Liver (tissue), 9 donors: ENCODE measurements around the gene CRHR2. TPM values are rescaled to one million over a fixed set of nuclear protein-coding genes. Genes with fewer than 3 reads are reported as not detected.

ENCODE experiments used
- DNase-seq: peaks from one replicate; pipeline ENCODE4 v3.0.0-alpha.2; 2017; ENCODE audit warnings: low spot score
- H3K27ac ChIP-seq, 2 donors: one replicate each; pipeline ENCODE4 v1.7.0; 2013; ENCODE audit warnings: inconsistent platforms in 2 of 2, low read length in 2 of 2, control low read depth in 1 of 2, low read depth in 1 of 2, mild to moderate bottlenecking in 1 of 2
- H3K27me3 ChIP-seq, 4 donors: one replicate each; pipeline versions ENCODE4 v1.6.1 to v1.7.0; 2013; ENCODE audit warnings: low read length in 3 of 4, inconsistent platforms in 1 of 4, mild to moderate bottlenecking in 1 of 4, moderate library complexity in 1 of 4; ENCODE audit not compliant: control insufficient read depth in 4 of 4, insufficient read depth in 4 of 4
- H3K36me3 ChIP-seq, 4 donors: one replicate each; pipeline versions ENCODE4 v1.6.1 to v1.7.0; 2013; ENCODE audit warnings: low read length in 3 of 4, mild to moderate bottlenecking in 3 of 4, low read depth in 1 of 4, moderate library complexity in 1 of 4; ENCODE audit not compliant: control insufficient read depth in 4 of 4, insufficient read depth in 3 of 4
- H3K4me1 ChIP-seq, 4 donors: one replicate each; pipeline versions ENCODE4 v1.6.1 to v1.7.0; 2013; ENCODE audit warnings: low read length in 3 of 4, mild to moderate bottlenecking in 3 of 4, moderate library complexity in 1 of 4; ENCODE audit not compliant: control insufficient read depth in 4 of 4, insufficient read depth in 4 of 4
- H3K4me3 ChIP-seq, 3 donors: one replicate each; pipeline versions ENCODE4 v1.6.1 to v1.7.0; 2013; ENCODE audit warnings: low read length in 3 of 3, control low read depth in 1 of 3, low read depth in 1 of 3, mild to moderate bottlenecking in 1 of 3
- H3K9ac ChIP-seq, 2 donors: one replicate each; pipeline ENCODE4 v1.7.0; 2013; ENCODE audit warnings: low read length in 2 of 2, mild to moderate bottlenecking in 2 of 2, moderate library complexity in 2 of 2, control low read depth in 1 of 2, low read depth in 1 of 2
- H3K9me3 ChIP-seq, 4 donors: one replicate each; pipeline versions ENCODE4 v1.6.1 to v1.7.0; 2013; ENCODE audit warnings: low read length in 3 of 4; ENCODE audit not compliant: control insufficient read depth in 4 of 4
- CTCF ChIP-seq: fragments of 150-350 bp; IDR thresholded peaks from 2 replicates; pipeline ENCODE4 v1.5.1; 2017; ENCODE audit warnings: improper control_type of control experiment, low read depth, low read length; ENCODE audit not compliant: missing input control
- EGR1 ChIP-seq, 2 donors: IDR thresholded peaks; 2 replicates each; pipeline ENCODE4 v1.6.1; 2016 to 2018; ENCODE audit warnings: antibody characterized with exemption in 2 of 2, low read depth in 2 of 2
- FOXA1 ChIP-seq: IDR thresholded peaks from 2 replicates; pipeline ENCODE4 v1.6.1; 2016; ENCODE audit warnings: antibody characterized with exemption
- GABPA ChIP-seq, 2 donors: IDR thresholded peaks in 1 of 2; conservative IDR thresholded peaks in 1 of 2; 2 replicates each; pipeline ENCODE4 v1.6.1; 2016; ENCODE audit warnings: antibody characterized with exemption in 2 of 2, mild to moderate bottlenecking in 1 of 2, moderate library complexity in 1 of 2
- HNF4A ChIP-seq, 2 donors: conservative IDR thresholded peaks; 2 replicates each; pipeline ENCODE4 v1.6.1; 2016; ENCODE audit warnings: antibody characterized with exemption in 2 of 2, mild to moderate bottlenecking in 2 of 2
- HNF4G ChIP-seq: IDR thresholded peaks from 2 replicates; pipeline ENCODE4 v1.6.1; 2016; ENCODE audit warnings: antibody characterized with exemption
- JUND ChIP-seq, 2 donors: IDR thresholded peaks; 2 replicates each; pipeline ENCODE4 v1.6.1; 2016; ENCODE audit warnings: antibody characterized with exemption in 2 of 2
- MAX ChIP-seq: IDR thresholded peaks from 2 replicates; pipeline ENCODE4 v1.6.1; 2016; ENCODE audit warnings: antibody characterized with exemption
- RAD21 ChIP-seq, 2 donors: IDR thresholded peaks; 2 replicates each; pipeline ENCODE4 v1.6.1; 2016; ENCODE audit warnings: antibody characterized with exemption in 2 of 2, mild to moderate bottlenecking in 2 of 2
- REST ChIP-seq: IDR thresholded peaks from 2 replicates; pipeline ENCODE4 v1.6.1; 2016; ENCODE audit warnings: antibody characterized with exemption, mild to moderate bottlenecking
- RXRA ChIP-seq, 2 donors: IDR thresholded peaks; 2 replicates each; pipeline ENCODE4 v1.6.1; 2017 to 2018; ENCODE audit warnings: antibody characterized with exemption in 2 of 2, mild to moderate bottlenecking in 1 of 2
- SP1 ChIP-seq: IDR thresholded peaks from 2 replicates; pipeline ENCODE4 v1.6.1; 2018; ENCODE audit warnings: antibody characterized with exemption, mild to moderate bottlenecking
- YY1 ChIP-seq: IDR thresholded peaks from 2 replicates; pipeline ENCODE4 v1.6.1; 2016; ENCODE audit warnings: antibody characterized with exemption, mild to moderate bottlenecking
- WGBS: extraction: QIAGEN DNeasy Blood & Tissue Kit; methylation state at CpG from one replicate; pipeline ENCODE4 v1.1.7; 2013; 5-methylcytosine and 5-hydroxymethylcytosine counted together
- polyA plus RNA-seq, 2 donors: library from polyadenylated mRNA; stranded (reverse) in 1 of 2; unstranded in 1 of 2; fragments of 200-250 nt in 1 of 2; fragments of >200 nt in 1 of 2; fragmentation: Nextera tagmentation in 1 of 2; extraction: Ambion mirVana in 1 of 2; gene quantifications; one replicate each; pipeline versions ENCODE4 v1.2.1 to v1.2.3, GENCODE V29; 2013 to 2015
- total RNA-seq, 2 donors: library from RNA; depleted of rRNA; stranded (reverse); fragments of >200 nt; gene quantifications; one replicate each; pipeline ENCODE4 v1.2.3, GENCODE V29; 2014
- donor health status: healthy.
- donor health status: healthy.
- donor health status: healthy.
- donor health status: healthy.
- donor health status: healthy.

Gene CRHR2
- total and polyA plus RNA-seq, 4 donors = not detected

- no peaks in the 10 kb centered on the region for H3K27me3 ChIP-seq
- H3K27ac ChIP-seq = no peak overlapping the region
- H3K9ac ChIP-seq = no peak overlapping the region
- H3K4me1 ChIP-seq = no peaks in the 10 kb centered on the region
- no peak for TF ChIP-seq EGR1 (IDR thresholded peaks at IDR 0.05; ENCODE audit: low read depth in 2 of 2)
- no peak for DNase-seq
- H3K36me3 ChIP-seq = no peaks in the 10 kb centered on the region
- no peaks in the 10 kb centered on the region for H3K9me3 ChIP-seq
- WGBS = 80% methylated on average over 4 of the region's 4 CpGs
- H3K4me3 ChIP-seq = no peak overlapping the region
These were observed 28.4 kb upstream of the CRHR2 start for GRCh38 chr7:30710669-30711068.

GRCh38 chr7:30709549-30709948, 27.3 kb upstream of the CRHR2 start:
- Histone ChIP-seq H3K9me3 (no peaks in the 10 kb centered on the region), H3K27me3 (no peaks in the 10 kb centered on the region), H3K4me1 (no peaks in the 10 kb centered on the region), H3K27ac (no peak overlapping the region), H3K4me3 (no peak overlapping the region), H3K36me3 (no peaks in the 10 kb centered on the region), H3K9ac (no peak overlapping the region)
- WGBS = 68% methylated on average over 6 of the region's 6 CpGs
- no peak for TF ChIP-seq MAX
- TF ChIP-seq FOXA1 = no peak
- TF ChIP-seq CTCF = no peak
- TF ChIP-seq HNF4G = no peak
- no peak for TF ChIP-seq RXRA (IDR thresholded peaks at IDR 0.05)
- no peak for TF ChIP-seq EGR1 (IDR thresholded peaks at IDR 0.05; ENCODE audit: low read depth in 2 of 2)
- no peak for TF ChIP-seq YY1
- no peak for TF ChIP-seq RAD21 (IDR thresholded peaks at IDR 0.05)
- no peak for TF ChIP-seq REST
- no peak for TF ChIP-seq GABPA (IDR thresholded peaks at IDR 0.05 in 1 of 2, conservative IDR thresholded peaks at IDR 0.05 in 1 of 2)
- no peak for TF ChIP-seq HNF4A (conservative IDR thresholded peaks at IDR 0.05)
- DNase-seq = no peak

GRCh38 chr7:30708983-30709382, 26.7 kb upstream of the CRHR2 start:
- no peaks in the 10 kb centered on the region for H3K36me3 ChIP-seq
- 67% methylated on average over 3 of the region's 3 CpGs for WGBS
- no peak overlapping the region for H3K9ac ChIP-seq
- no peak for DNase-seq
- no peaks in the 10 kb centered on the region for H3K4me1 ChIP-seq
- no peak overlapping the region for H3K4me3 ChIP-seq
- TF ChIP-seq SP1 = no peak
- no peak for TF ChIP-seq FOXA1
- TF ChIP-seq JUND (IDR thresholded peaks at IDR 0.05) = no peak
- no peak for TF ChIP-seq YY1
- no peak for TF ChIP-seq HNF4G
- H3K27ac ChIP-seq = no peak overlapping the region
- H3K9me3 ChIP-seq = no peaks in the 10 kb centered on the region
- no peaks in the 10 kb centered on the region for H3K27me3 ChIP-seq
